ENCODE results near the gene CLCN5.

DNA sequence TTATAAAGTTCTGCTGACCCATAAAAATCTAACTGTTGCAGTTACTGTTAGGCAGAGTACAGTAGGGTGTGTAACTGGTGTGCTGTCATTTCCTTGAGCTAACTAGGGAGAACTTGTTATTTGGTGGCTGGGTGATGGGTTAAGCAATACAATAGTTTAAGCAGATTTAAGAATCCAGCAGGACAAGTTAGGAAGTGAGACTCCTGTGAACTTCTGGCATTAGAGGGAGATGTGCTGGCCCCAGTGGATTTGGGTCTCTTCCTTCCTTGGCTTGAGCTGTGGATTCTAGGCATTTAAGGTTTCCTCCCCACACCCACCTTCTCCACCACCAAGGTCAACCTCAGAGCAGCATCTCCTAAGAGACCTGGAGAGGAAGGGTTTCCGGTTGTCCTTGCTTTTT, 70.5 kb downstream of the CLCN5 start:
- no peak for TF ChIP-seq POLR2A (IDR thresholded peaks at IDR 0.05)
- no peak for TF ChIP-seq POLR2AphosphoS5 (IDR thresholded peaks at IDR 0.05)
